Psoas muscle (tissue), 8 donors: ENCODE results near the gene KLHDC7A. TPM values are rescaled to one million over a fixed set of nuclear protein-coding genes. Genes with fewer than 3 reads are reported as not detected.

Source experiments
- ATAC-seq, 4 donors: fragments of 200-7000 bp; cut with Tn5 transposase; one replicate each; pipeline ENCODE4 v1.9.1; 2020; ENCODE audit warnings: moderate library complexity in 3 of 4, mild to moderate bottlenecking in 2 of 4
- DNase-seq, 2 donors: peaks; one replicate each; pipeline ENCODE4 v3.0.0-alpha.2; 2020
- H3K27ac ChIP-seq: fragments of 200-600 bp; one replicate; pipeline ENCODE4 v1.8.0; 2022
- H3K27me3 ChIP-seq, 3 donors: fragments of 200-600 bp in 1 of 3; one replicate each; pipeline versions ENCODE4 v1.6.1 to v1.8.0; 2013 to 2022; ENCODE audit warnings: low read length in 2 of 3, mild to moderate bottlenecking in 2 of 3, moderate library complexity in 1 of 3; ENCODE audit not compliant: insufficient read depth in 3 of 3
- H3K36me3 ChIP-seq, 2 donors: fragments of 200-600 bp in 1 of 2; one replicate each; pipeline versions ENCODE4 v1.6.1 to v1.8.0; 2013 to 2022; ENCODE audit warnings: low read depth in 1 of 2, mild to moderate bottlenecking in 1 of 2, moderate library complexity in 1 of 2; ENCODE audit not compliant: insufficient read depth in 1 of 2
- H3K4me1 ChIP-seq: fragments of 200-600 bp; one replicate; pipeline ENCODE4 v1.8.0; 2022
- H3K4me3 ChIP-seq: fragments of 200-600 bp; one replicate; pipeline ENCODE4 v1.8.0; 2022; ENCODE audit warnings: mild to moderate bottlenecking
- H3K9me3 ChIP-seq: fragments of 200-600 bp; one replicate; pipeline ENCODE4 v1.8.0; 2022
- CTCF ChIP-seq: fragments of 200-600 bp; IDR thresholded peaks from one replicate; pipeline ENCODE4 v1.8.0; 2022; ENCODE audit warnings: antibody characterized with exemption
- WGBS, 3 donors: extraction: QIAGEN DNeasy Blood & Tissue Kit; methylation state at CpG; one replicate each; pipeline versions ENCODE4 v1.1.6 to v1.1.7; 2013; 5-methylcytosine and 5-hydroxymethylcytosine counted together
- intact Hi-C, 2 donors: fragments of 100-400 bp; cut with DNase I; formaldehyde crosslinking; loops; one replicate each; pipeline versions ENCODE4 v1.11.0 to v1.14.2; 2022
- polyA plus RNA-seq, 3 donors: library from polyadenylated mRNA; stranded (reverse); fragments of 200-250 nt; gene quantifications; one replicate each; pipeline ENCODE4 v1.2.3, GENCODE V29; 2013
- total RNA-seq, 4 donors: library from RNA; stranded (reverse); fragmentation: NEBNext Ultra II Directional in 2 of 4; extraction: Animal tissue kit (Norgen Biotek cat#: 25700) in 2 of 4; gene quantifications; one replicate each; pipeline versions ENCODE4 v1.2.1 to v1.2.4, GENCODE V29; 2021 to 2023
- donor health status: healthy with polysubstance abuse.
- donor health status: DM: no; HTN: no; CAD: no; lungs with moderate emphysema.
- donor health status: Bipolar disorder and iron deficiency.
- donor health status: healthy.
- donor health status: DM: yes; HTN: yes; CAD: no.
- donor health status: DM: no; HTN: no; CAD: no.
- donor health status: DM: no; HTN: no; CAD: no.
- donor health status: DM: yes; HTN: yes; CAD: no.

KLHDC7A gene
- total and polyA plus RNA-seq, 7 donors = 0.01 TPM; not detected in 6

DNA sequence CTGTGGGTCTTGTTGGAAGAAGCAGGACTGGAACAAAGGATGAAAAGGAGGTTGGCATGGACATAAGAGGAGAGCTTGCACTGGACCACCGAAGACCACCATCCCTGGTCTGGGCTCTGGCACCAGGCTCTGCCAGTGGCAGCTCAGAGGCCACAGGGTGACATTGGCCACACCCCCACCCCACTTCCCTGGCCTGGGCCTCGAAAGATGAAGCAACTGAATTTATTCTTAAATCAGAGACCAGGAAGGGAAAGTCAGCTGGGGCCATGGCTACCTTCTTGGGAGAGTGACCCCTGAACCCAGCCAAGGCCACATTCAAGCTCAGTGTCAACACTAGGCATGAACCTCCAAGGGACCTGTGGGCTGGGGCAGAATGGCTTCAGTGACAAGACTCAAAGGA lies 4.0 kb downstream of the KLHDC7A start:
- TF ChIP-seq CTCF = no peak
- 68 to 85% (median 77%) methylated on average over 2 of the region's 2 CpGs for WGBS, 3 donors
- no peaks in the 10 kb centered on the region for H3K36me3 ChIP-seq
- DNase-seq (no peak), ATAC-seq (no peak)
- peaks cover 0 to 40% (median 14%) of the 10 kb centered on the region in 3 donors for H3K27me3 ChIP-seq
- intact Hi-C loops = no loop called here
- H3K4me1 ChIP-seq = no peaks in the 10 kb centered on the region
- H3K9me3 ChIP-seq = no peaks in the 10 kb centered on the region
- no peak overlapping the region for H3K4me3 ChIP-seq
- no peak overlapping the region for H3K27ac ChIP-seq

GRCh38 chr1:18485227-18485626 lies 4.5 kb downstream of the KLHDC7A start:
- ATAC-seq (no peak), DNase-seq (no peak)
- intact Hi-C loops = no loop called here
- WGBS, 3 donors = 91 to 95% (median 92%) methylated on average over 4 of the region's 4 CpGs
- Histone ChIP-seq H3K27ac (no peak overlapping the region), H3K27me3 (peaks cover 0 to 36% (median 14%) of the 10 kb centered on the region in 3 donors), H3K36me3 (no peaks in the 10 kb centered on the region), H3K4me3 (no peak overlapping the region), H3K4me1 (no peaks in the 10 kb centered on the region), H3K9me3 (no peaks in the 10 kb centered on the region)
- TF ChIP-seq CTCF = no peak

GRCh38 chr1:18486195-18486594 lies 5.5 kb downstream of the KLHDC7A start:
- Histone ChIP-seq H3K27ac (no peak overlapping the region), H3K27me3 (peaks cover 0 to 26% (median 11%) of the 10 kb centered on the region in 3 donors), H3K36me3 (no peaks in the 10 kb centered on the region), H3K4me3 (no peak overlapping the region), H3K4me1 (no peaks in the 10 kb centered on the region), H3K9me3 (no peaks in the 10 kb centered on the region)
- no peak for DNase-seq
- intact Hi-C loops = no loop called here
- no peak for TF ChIP-seq CTCF
- 51 to 59% (median 54%) methylated on average over 7 of the region's 7 CpGs for WGBS, 3 donors
- no peak for ATAC-seq

DNA sequence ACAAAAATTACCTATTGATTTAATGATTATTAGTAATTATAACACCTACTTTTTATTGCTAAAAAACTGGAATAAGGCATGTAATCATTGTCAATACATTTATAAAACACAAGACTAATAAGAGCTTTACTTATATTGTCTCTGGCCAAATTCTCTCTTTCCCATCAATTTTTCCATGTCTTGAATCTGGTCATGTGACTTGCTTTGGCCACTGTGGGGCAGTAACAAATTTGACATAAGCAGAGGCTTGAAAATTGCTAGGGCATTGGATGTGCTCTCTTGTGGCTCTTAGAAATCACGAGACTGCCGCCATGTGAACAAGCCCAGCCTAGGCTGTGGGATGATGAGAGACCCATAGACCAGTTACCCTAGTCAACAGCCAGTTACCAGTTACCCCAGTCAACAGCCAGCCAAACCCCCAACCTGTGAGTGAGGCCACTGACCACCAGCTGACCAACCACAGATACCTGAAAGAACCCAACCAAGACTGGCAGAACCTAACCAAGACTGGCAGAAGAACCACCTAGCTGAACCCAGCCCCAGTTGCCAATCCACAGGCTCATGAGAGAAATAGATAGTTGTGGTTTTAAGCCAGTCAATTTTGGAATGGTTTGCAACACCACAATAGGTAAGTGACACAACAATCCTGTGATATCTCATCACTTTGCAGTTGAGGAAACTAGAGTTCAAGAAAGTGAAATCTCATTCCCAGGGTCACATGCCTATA lies 8.8 kb downstream of the KLHDC7A start:
- H3K9me3 ChIP-seq = no peaks in the 10 kb centered on the region
- no peaks in the 10 kb centered on the region for H3K36me3 ChIP-seq
- ATAC-seq (no peak), DNase-seq (no peak)
- intact Hi-C loops = no loop called here
- peaks cover 2 to 14% (median 3%) of the 10 kb centered on the region in 3 donors for H3K27me3 ChIP-seq
- 79 to 94% (median 88%) methylated on average over 2 of the region's 2 CpGs for WGBS, 3 donors
- H3K27ac ChIP-seq = no peak overlapping the region
- no peak overlapping the region for H3K4me3 ChIP-seq
- no peaks in the 10 kb centered on the region for H3K4me1 ChIP-seq
- TF ChIP-seq CTCF = no peak

DNA sequence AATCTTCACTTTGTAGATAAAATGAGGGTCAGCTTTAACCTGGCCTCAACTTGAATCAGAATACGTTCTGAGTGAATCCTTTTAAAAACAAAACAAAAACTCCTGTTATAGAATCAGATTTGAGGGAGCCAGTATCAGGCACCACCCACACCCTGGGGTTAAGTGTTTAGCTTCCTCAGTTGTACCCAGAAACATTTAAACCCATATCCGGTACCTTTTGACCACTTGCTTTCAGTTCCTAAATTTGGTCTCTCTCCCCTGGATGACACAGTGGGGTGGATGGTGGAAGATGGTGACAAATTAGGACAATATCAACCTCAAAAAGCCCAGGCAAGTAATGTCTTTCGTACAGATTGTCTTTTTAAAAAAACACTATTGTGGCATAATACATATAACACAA lies 10.4 kb downstream of the KLHDC7A start:
- intact Hi-C loops = no loop called here
- Histone ChIP-seq H3K27ac (no peak overlapping the region), H3K4me1 (no peaks in the 10 kb centered on the region), H3K36me3 (no peaks in the 10 kb centered on the region), H3K9me3 (no peaks in the 10 kb centered on the region), H3K27me3 (peaks cover 3 to 12% (median 3%) of the 10 kb centered on the region in 3 donors), H3K4me3 (no peak overlapping the region)
- WGBS, 3 donors = 68 to 74% (median 70%) methylated on average over 3 of the region's 3 CpGs
- no peak for TF ChIP-seq CTCF
- DNase-seq (no peak), ATAC-seq (no peak)
